ENCODE measurements around the gene TBC1D1. TPM values are rescaled to one million over a fixed set of nuclear protein-coding genes. Genes with fewer than 3 reads are reported as not detected.

The TBC1D1 gene
- total RNA-seq, 1 experiment from 2014 or later: 42.6 TPM

- BruUV-seq (replicated peaks): no TSS peak
- Histone ChIP-seq H3K27ac (ENCODE audit: low read depth, low read length, poor library complexity, severe bottlenecking) (no peak overlapping the region), H3K4me1 (ENCODE audit: insufficient read depth, low read length, poor library complexity, severe bottlenecking) (no peaks in the 10 kb centered on the region), H3K9me3 (ENCODE audit: low read depth, low read length, poor library complexity, severe bottlenecking) (no peaks in the 10 kb centered on the region), H3K4me3 (ENCODE audit: low read depth, low read length, poor library complexity, severe bottlenecking) (no peak overlapping the region), H3K36me3 (ENCODE audit: insufficient read depth, low read length, poor library complexity, severe bottlenecking) (no peaks in the 10 kb centered on the region), H3K27me3 (replicated peaks; ENCODE audit: insufficient read depth, low read depth, low read length, poor library complexity) (no peaks in the 10 kb centered on the region)
- CTCF ChIA-PET: no interaction called here
- DNase-seq (ENCODE audit: low spot score): no peak
- TF ChIP-seq CTCF (conservative IDR thresholded peaks at IDR 0.05; ENCODE audit: low read depth, low read length) (no peak), EZH2 (IDR thresholded peaks at IDR 0.05; ENCODE audit: borderline replicate concordance, low read depth, low read length, poor library complexity, severe bottlenecking) (no peak)
- intact Hi-C loops (cut with micrococcal nuclease; ENCODE audit: unreplicated experiment): no loop called here
- POLR2A ChIA-PET (ENCODE audit: low non-redundant PET): no interaction called here
These were observed 132.7 kb downstream of the TBC1D1 start for GRCh38 chr4:38023347-38024205.

- ChIA-PET CTCF (no interaction called here), POLR2A (ENCODE audit: low non-redundant PET) (no interaction called here)
- DNase-seq (ENCODE audit: low spot score): no peak
- TF ChIP-seq EZH2 (IDR thresholded peaks at IDR 0.05; ENCODE audit: borderline replicate concordance, low read depth, low read length, poor library complexity, severe bottlenecking): no peak
- no peak for TF ChIP-seq CTCF (conservative IDR thresholded peaks at IDR 0.05; ENCODE audit: low read depth, low read length)
- Histone ChIP-seq H3K4me1 (ENCODE audit: insufficient read depth, low read length, poor library complexity, severe bottlenecking) (no peaks in the 10 kb centered on the region), H3K27ac (ENCODE audit: low read depth, low read length, poor library complexity, severe bottlenecking) (no peak overlapping the region), H3K27me3 (replicated peaks; ENCODE audit: insufficient read depth, low read depth, low read length, poor library complexity) (no peaks in the 10 kb centered on the region), H3K36me3 (ENCODE audit: insufficient read depth, low read length, poor library complexity, severe bottlenecking) (no peaks in the 10 kb centered on the region), H3K9me3 (ENCODE audit: low read depth, low read length, poor library complexity, severe bottlenecking) (no peaks in the 10 kb centered on the region), H3K4me3 (ENCODE audit: low read depth, low read length, poor library complexity, severe bottlenecking) (no peak overlapping the region)
- no TSS peak for BruUV-seq (replicated peaks)
- intact Hi-C loops (cut with micrococcal nuclease; ENCODE audit: unreplicated experiment): no loop called here
These were observed 133.3 kb downstream of the TBC1D1 start for GRCh38 chr4:38024206-38024509.

- DNase-seq (ENCODE audit: low spot score): no peak
- BruUV-seq (replicated peaks): no TSS peak
- Histone ChIP-seq H3K27ac (ENCODE audit: low read depth, low read length, poor library complexity, severe bottlenecking) (no peak overlapping the region), H3K36me3 (ENCODE audit: insufficient read depth, low read length, poor library complexity, severe bottlenecking) (no peaks in the 10 kb centered on the region), H3K4me3 (ENCODE audit: low read depth, low read length, poor library complexity, severe bottlenecking) (no peak overlapping the region), H3K9me3 (ENCODE audit: low read depth, low read length, poor library complexity, severe bottlenecking) (no peaks in the 10 kb centered on the region), H3K27me3 (replicated peaks; ENCODE audit: insufficient read depth, low read depth, low read length, poor library complexity) (no peaks in the 10 kb centered on the region), H3K4me1 (ENCODE audit: insufficient read depth, low read length, poor library complexity, severe bottlenecking) (no peaks in the 10 kb centered on the region)
- CTCF ChIA-PET: no interaction called here
- TF ChIP-seq EZH2 (IDR thresholded peaks at IDR 0.05; ENCODE audit: borderline replicate concordance, low read depth, low read length, poor library complexity, severe bottlenecking): no peak
- TF ChIP-seq CTCF (conservative IDR thresholded peaks at IDR 0.05; ENCODE audit: low read depth, low read length): no peak
- POLR2A ChIA-PET (ENCODE audit: low non-redundant PET): no interaction called here
- intact Hi-C loops (cut with micrococcal nuclease; ENCODE audit: unreplicated experiment): no loop called here
These were observed 134.8 kb downstream of the TBC1D1 start for GRCh38 chr4:38025665-38026064.
